Measurements from ENCODE around the gene OR1L8.
"Not testable (repeated sequence)": the region's sequence is repeated elsewhere in the genome, so short reads cannot be mapped to it uniquely, and the experiment has no call there.

GRCh38 chr9:122583284-122583683 lies at the start of gene OR1L8:
- TF ChIP-seq, protein P1, sequence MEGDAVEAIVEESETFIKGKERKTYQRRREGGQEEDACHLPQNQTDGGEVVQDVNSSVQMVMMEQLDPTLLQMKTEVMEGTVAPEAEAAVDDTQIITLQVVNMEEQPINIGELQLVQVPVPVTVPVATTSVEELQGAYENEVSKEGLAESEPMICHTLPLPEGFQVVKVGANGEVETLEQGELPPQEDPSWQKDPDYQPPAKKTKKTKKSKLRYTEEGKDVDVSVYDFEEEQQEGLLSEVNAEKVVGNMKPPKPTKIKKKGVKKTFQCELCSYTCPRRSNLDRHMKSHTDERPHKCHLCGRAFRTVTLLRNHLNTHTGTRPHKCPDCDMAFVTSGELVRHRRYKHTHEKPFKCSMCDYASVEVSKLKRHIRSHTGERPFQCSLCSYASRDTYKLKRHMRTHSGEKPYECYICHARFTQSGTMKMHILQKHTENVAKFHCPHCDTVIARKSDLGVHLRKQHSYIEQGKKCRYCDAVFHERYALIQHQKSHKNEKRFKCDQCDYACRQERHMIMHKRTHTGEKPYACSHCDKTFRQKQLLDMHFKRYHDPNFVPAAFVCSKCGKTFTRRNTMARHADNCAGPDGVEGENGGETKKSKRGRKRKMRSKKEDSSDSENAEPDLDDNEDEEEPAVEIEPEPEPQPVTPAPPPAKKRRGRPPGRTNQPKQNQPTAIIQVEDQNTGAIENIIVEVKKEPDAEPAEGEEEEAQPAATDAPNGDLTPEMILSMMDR (IDR thresholded peaks at IDR 0.05) = not testable (repeated sequence)
- not testable (repeated sequence) for TF ChIP-seq POLR2A, POLR2AphosphoS5, EP300 (IDR thresholded peaks at IDR 0.05)

Measured in stomach (tissue), 4 donors.